ENCODE measurements around the gene NOL6.
"Not testable (repeated sequence)": the region's sequence is repeated elsewhere in the genome, so short reads cannot be mapped to it uniquely, and the experiment has no call there.

- TF ChIP-seq, protein P1, sequence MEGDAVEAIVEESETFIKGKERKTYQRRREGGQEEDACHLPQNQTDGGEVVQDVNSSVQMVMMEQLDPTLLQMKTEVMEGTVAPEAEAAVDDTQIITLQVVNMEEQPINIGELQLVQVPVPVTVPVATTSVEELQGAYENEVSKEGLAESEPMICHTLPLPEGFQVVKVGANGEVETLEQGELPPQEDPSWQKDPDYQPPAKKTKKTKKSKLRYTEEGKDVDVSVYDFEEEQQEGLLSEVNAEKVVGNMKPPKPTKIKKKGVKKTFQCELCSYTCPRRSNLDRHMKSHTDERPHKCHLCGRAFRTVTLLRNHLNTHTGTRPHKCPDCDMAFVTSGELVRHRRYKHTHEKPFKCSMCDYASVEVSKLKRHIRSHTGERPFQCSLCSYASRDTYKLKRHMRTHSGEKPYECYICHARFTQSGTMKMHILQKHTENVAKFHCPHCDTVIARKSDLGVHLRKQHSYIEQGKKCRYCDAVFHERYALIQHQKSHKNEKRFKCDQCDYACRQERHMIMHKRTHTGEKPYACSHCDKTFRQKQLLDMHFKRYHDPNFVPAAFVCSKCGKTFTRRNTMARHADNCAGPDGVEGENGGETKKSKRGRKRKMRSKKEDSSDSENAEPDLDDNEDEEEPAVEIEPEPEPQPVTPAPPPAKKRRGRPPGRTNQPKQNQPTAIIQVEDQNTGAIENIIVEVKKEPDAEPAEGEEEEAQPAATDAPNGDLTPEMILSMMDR (optimal IDR thresholded peaks at IDR 0.05 in 1 of 3, IDR thresholded peaks at IDR 0.05 in 1 of 3, conservative IDR thresholded peaks at IDR 0.05 in 1 of 3; ENCODE audit: extremely low read depth in 1 of 3, insufficient read depth in 2 of 3, low read length in 3 of 3), result not testable (repeated sequence)
- TF ChIP-seq EZH2 (IDR thresholded peaks at IDR 0.05; ENCODE audit: low read length), result not testable (repeated sequence)
Observed at GRCh38 chr9:33424043-33424442, 49.7 kb downstream of the NOL6 start.
